Stimulated activated CD4-positive, alpha-beta T cell treated with anti-CD3 and anti-CD28 coated beads, TNF-alpha, amount 100 ng/mL, for 4 hours (primary cell): ENCODE results near the gene NKX3-2.

ENCODE experiments used
- DNase-seq, 3 experiments: peaks; one replicate each; pipeline ENCODE4 v3.0.0-alpha.2; 2020; ENCODE audit warnings: low read depth in 3 of 3

NKX3-2 gene

DNA sequence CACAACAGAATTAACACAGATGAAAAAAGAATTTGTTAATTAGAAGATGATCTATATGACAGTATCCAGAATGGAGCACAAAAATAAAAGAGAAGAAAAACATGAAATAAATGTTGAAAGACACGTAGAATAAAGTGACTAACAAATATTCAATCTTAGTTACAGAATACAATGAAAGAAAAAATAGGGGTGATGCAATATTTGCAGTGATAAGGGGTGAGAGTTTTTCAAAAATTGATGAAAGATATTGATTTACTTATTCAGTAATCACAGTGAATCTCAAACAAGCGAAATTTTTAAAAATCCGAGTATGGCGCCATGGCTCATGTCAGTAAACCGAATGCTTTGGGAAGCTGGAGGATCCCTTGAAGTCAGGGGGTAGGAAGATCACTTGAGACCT, 39.9 kb downstream of the NKX3-2 start:
- no peak for DNase-seq

DNA sequence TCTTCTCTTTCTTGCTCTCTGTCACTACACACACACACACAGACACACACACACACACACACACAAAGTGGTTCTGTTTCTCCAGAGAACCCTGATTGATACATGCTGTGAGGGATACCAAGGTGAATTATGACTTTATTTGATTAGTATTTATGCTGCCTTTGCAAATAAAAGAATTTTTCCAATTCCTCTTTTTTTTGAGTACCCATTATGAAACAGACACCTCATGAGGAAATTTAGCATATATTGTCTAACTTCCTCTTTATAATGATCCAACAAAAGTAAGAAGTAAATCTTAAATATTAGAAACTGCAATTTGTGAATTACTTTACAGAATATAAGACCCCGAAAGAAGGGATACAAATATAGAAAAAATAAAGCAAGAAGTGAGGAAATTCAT, 45.8 kb downstream of the NKX3-2 start:
- no peak for DNase-seq

DNA sequence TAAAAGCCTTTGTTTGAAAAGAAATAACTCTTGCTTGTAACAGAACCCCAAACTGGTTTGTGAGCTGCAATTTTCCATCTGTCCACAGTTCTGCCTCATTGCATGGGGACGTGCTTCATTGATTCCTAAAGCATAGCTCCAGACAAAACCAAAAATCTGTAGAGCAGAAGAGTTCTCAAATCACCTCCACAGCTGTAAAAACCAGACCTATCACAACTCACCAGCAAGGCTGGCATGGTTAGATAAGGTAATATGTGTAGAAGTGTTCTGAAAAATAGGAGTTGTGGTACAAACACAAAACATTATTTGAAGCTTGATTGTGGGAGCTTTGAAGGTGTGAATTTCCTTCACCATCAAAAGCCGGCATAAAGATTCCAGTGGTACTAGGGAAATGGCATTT, 47.7 kb downstream of the NKX3-2 start:
- no peak for DNase-seq

DNA sequence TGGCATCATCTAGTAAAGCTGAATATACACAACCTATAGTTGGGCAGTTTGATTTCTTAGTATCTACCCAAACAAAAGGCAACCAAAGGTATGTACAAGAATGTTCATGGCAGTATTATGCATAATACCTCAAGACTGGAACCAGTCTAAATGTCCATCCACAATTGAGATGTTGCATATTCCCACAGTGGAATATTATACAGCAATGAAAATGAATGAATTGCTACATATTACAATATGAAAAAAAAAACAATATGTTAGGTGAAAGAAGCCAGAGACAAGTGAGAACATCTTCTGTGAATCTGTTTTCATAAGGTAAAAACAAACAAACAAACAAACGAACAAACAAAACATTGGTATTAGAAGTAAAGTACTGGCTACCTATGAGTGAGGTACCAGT, 48.6 kb downstream of the NKX3-2 start:
- DNase-seq: no peak

DNA sequence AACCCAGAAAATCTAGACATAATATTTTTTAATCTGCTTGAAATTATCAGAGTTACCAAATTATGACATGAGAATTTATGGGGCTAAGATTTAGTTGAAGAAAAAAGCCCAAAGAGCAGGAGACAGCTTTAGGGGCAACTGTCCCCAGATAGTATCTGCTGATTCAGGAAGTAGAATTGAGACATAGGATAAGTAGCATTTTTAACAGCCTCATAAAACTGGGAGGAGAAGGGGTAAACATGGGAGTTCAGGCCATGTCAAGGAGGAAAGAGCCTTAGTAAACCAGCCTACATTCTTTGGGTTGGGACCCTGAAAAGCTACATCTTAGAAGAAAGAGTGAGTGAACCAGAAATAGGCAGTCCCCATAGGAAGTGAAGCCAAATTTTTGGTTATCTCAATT, 50.5 kb downstream of the NKX3-2 start:
- DNase-seq: no peak

DNA sequence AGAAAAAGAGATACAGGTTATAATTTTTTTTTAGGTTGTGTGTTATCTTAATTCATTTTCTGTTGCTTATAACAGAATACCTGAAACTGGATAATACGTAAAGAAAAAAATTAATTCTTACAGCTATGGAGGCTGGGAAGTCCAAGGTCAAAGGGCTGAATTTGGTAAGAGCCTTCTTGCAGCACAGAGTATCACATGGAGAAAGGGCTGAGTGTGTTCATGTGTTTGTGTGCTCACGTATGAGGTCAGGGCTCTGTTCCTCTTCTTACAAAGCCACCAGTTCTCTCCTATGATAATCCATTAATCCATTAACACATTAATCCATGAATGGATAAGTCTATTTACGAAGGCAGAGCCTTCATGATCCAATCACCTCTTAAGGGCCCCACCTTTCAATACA, 51.6 kb downstream of the NKX3-2 start:
- no peak for DNase-seq
